Fibroblast of lung (primary cell): Measurements from ENCODE around the gene PRKAB2.

ENCODE experiments used
- CTCF ChIP-seq, 2 donors: IDR thresholded peaks in 1 of 2; conservative IDR thresholded peaks in 1 of 2; 1 replicate in 1 of 2; 2 replicates in 1 of 2; pipeline ENCODE4 v1.5.1; 2011 to 2012; ENCODE audit warnings: low read length in 2 of 2, control low read depth in 1 of 2, inconsistent platforms in 1 of 2, low read depth in 1 of 2, mild to moderate bottlenecking in 1 of 2
- EZH2 ChIP-seq: IDR thresholded peaks from 2 replicates; pipeline ENCODE4 v1.5.1; 2012; ENCODE audit warnings: low read length, control low read depth, mild to moderate bottlenecking; ENCODE audit errors: missing control alignments

GRCh38 chr1:147111381-147112130 is 60.7 kb downstream of the PRKAB2 start:
- TF ChIP-seq CTCF (conservative IDR thresholded peaks at IDR 0.05 in 1 of 2, IDR thresholded peaks at IDR 0.05 in 1 of 2; ENCODE audit: low read depth in 1 of 2, low read length in 2 of 2) (no peak), EZH2 (no peak)
